ENCODE measurements around the gene DHX35.
A peak's percentile ranks its signal among the peaks of the same experiment; 100 is the strongest.

Gene DHX35

DNA sequence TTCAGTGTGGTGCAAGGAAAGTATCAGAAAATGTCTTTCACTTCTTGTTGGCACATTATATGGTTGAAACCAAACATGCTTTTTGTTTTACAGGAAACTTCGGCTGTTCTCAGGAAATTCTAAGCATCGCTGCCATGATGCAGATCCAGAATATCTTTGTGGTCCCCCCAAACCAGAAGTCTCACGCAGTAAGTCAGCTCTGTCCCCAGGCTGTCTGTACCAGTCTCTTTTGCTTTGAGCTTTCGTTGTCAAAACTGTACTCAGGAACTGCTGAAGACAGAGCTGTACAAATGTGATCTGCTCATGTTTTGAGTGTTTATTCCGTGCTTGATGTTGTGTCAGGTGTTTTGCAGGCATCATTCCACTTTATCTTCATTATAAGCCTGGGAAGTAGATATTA, 59.6 kb downstream of the DHX35 start:
- no peak for DNase-seq (ENCODE audit: low spot score)

DNA sequence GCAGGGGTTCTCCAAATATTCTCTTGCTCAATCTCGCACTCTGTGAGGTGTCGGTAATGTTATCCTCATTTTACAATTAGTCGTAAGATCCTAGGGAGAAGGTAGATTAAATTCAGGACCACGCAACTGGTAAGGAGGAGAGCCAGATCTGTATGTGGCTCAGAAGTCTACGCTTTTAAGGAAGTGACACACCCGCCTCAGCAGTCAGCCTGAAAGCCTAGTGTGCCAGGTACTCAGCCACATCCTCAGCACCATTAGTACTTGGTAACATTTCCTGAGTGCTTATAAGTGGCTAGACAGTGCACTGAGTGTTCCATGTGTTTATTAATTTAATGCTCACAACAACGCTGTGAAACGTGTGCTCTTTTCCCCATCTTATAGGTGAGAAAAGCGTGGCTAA, 63.7 kb downstream of the DHX35 start:
- no peak for DNase-seq (ENCODE audit: low spot score)

DNA sequence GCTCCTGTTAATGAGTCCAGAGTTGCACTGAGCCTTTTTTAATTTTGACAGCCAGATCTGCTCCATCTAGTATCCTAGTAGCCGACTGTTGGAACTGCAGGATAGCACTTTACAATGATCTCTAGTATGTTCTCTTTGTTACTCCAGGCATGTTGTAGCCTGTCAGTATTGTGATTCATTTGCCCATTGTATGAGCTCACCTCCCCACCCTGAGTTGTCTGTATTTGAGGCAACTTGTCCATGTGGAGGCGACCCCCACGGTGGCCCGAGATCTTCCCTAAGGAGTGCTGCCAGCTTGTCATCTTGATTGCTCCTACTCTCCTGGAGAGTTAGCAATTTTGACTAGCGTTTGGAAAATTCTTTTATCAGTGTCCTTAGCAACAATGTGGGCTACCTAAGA, 67.2 kb downstream of the DHX35 start:
- DNase-seq (ENCODE audit: low spot score): no peak

DNA sequence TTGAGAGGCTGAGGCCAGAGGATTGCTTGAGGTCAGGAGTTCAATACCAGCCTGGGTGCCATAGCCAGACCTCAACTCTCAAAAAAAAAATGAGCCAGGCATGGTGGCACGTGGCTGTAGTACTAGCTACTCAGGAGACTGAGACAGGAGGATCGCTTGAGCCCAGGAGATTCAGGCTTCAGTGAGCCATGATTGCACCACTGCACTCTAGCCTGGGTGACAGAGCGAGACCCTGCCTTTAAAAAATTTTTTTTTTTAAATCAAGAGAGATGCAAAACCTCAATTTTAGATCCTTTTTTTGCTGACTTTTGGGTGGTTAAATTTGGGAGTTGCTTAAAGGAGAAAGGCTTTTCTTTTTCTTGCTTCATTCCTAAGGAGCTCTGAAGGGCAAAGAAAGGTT, 70.9 kb downstream of the DHX35 start:
- DNase-seq (ENCODE audit: low spot score): no peak

DNA sequence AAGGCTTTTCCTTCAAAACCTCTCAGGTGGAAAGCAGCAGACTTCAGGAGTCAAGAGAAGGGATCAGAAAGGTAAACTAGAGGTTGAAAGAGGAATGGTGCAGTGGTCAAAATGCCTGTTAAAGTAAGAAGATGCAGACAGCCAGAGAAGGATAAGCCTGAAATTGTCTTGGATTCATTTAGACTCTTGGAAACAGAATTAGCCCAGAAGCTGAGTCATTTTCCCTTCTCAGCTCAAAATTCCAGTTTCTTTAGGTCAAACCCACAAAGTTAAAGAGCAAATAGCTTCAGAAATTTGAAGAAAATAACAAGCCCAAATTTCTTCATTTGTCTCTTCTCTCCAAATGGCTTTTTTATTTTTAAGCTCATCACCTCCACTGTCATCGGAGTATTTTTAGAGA, 73.9 kb downstream of the DHX35 start:
- DNase-seq (ENCODE audit: low spot score): no peak

DNA sequence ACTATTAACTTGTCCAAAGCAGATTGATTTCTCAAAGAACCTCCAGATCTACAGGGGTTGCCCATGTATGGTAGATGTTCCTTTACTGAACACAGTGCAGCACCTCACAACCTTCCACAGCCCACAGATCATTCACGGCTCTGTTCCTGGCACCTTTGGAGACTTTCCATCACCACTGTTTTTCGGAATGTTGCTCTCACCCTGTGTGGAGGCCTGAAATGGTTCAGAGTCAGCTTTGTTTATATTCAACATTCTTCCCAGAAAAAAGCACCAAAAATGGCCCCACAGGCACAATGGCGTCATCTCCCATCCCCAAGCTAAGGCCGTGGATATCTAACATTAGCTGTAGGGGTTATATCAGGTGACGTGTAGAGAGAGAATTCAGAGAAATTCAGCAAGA, 74.7 kb downstream of the DHX35 start:
- no peak for DNase-seq (ENCODE audit: low spot score)

DNA sequence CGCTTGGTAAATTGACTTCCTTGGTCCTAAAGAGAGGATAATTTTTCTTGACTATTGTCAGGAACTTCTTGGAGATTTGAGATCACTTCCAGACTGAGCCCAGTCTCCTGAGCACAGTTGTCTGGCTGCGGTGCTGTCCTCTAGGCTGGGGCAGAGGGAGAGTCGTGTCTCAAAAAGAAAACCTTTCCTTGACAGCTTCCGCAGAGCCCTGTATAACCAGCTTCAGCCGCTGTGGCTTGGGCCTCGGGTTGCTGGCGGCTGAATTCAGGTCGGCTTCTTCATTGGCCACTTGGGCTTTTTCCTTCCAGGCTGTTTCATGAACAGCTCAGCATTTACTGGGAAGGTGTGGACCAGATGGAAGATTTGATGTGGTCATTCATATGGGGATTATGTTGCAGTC, 75.9 kb downstream of the DHX35 start:
- DNase-seq (ENCODE audit: low spot score): no peak

DNA sequence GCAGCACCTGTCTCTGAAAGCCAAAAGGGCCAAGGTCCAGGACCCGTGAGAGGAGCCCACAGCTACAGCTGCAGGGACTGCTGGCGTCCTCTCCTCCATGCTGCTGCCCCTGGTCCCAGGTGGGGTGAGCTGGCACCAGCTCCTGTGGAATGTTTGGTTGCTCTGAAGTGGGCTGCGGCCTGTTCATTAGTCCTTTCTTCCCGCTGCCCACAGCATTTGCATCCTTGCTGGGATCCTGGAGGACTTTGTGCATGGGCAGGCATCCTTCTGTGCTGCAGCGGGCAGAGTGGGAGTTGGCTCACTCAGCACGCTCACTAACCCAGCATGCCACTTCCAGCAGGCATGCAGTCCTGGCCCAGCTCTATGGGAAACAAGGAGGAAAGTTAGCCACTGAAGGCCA, 76.4 kb downstream of the DHX35 start:
- DNase-seq (ENCODE audit: low spot score): no peak

DNA sequence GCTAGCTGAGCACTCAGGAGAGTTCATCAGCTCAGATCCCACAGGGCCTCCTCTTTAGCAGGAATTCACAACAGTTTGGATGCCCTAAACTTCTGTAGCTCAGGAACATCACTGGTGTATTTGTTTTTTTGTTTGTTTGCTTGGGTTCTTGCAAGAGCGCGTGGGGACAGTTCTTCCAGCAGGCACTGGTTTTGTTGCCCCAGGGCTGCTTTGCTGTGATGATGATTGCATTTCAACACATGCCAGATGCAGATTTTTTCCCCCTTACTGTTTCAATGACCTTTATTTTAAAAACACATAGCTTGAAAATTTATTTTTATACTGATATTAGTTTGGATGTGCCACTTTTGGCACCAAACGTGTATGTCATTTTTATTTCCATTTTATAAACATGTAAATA, 77.1 kb downstream of the DHX35 start:
- no peak for DNase-seq (ENCODE audit: low spot score)

DNA sequence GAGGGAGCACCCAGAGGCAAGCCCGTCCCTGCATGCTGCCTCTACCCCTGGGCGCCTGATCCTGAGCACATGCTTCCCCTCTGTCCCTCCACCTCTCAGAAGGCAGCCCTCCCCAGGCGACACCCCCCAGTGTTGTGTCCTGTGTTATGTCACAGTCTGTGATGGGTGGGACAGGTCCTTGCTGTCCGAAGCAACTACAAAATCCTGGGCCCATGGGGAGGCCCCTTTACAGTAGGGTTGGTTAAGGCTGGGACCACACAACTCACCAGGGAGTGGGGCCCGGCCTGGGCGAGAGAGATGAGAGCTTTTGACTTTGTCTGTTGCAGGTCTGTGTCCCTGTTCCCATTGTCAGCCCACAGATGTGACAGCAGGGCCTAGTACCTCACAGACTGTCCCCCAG, 78.0 kb downstream of the DHX35 start:
- no peak for DNase-seq (ENCODE audit: low spot score)

DNA sequence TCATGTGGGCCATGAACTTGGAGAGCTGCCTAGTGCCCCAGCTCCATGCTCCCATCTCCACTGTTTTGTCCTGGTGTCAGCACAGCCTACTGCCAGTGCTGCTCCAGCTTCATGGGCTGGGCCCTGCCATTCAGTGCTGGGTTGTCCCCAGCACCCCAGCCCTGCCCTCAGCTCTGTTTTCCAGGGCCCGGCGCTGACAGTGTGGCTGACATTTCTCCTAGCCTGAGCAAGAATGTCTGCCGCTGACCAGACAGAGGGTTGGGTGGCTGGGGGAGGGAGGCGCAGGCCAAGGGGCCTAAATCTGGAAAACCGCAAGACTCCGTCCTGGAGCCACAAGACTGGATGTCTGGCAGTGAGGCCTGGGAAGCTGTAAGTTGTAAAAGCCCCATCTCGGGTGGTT, 78.9 kb downstream of the DHX35 start:
- no peak for DNase-seq (ENCODE audit: low spot score)

DNA sequence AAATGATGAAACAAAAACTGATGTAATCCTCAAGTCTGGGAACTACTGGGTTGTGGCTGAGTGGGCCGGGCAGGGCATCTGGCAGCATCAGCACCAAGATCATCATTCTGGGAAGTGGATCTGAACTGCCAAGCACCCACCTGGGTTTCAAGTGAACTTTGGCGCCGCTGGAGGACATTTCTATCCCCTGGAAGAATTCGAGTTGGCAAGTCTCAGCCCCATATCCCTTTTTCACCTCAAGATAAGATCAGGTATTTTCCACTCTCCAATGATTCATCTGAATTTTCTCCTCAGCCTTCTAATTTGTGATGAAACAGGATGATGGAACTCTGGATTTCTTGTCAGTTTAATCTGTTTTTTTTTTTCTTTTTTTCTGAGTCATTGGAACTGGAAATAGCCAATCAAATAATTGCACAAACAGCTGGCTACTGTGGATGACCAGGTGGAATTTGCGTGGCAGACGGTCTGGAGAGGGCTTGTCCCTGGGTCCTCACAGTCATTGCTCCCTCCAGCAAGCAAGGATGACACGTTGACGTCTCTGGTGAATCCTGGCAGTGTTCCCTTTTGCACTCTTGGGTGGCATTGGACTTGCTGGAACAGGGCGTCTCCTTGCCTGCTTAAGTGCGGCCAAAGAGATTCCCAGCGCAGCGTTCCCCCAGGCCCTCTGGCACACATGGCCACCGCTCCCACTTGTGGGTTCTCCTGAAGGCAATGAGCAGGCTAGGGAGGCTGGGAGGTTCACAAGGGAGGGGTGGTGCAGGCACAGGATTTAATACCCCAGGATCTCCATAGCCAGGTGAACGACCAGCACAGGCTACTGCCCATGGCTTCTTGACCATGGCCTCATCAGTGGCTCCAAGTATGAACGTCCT, 80.4 kb downstream of the DHX35 start:
- DNase-seq (ENCODE audit: low spot score): no peak

DNA sequence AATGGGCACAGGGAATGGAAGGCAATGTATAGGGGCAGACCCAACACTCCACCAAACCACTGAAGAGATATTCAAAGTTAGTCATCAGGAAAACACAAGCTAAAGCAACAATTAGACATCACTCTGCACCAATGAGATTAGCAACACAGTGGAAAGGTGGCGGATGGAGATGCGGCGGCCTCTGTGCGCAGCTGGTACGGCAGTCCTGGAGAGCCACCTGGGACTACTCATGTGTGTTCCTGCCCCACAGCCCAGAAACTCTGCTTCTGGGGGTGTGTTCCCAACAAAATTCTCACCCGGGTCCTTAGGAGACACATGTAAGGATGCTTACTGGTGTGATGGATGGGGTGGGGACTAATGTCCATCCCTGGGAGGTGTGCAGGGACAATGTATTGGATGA, 82.4 kb downstream of the DHX35 start:
- DNase-seq (ENCODE audit: low spot score): no peak

DNA sequence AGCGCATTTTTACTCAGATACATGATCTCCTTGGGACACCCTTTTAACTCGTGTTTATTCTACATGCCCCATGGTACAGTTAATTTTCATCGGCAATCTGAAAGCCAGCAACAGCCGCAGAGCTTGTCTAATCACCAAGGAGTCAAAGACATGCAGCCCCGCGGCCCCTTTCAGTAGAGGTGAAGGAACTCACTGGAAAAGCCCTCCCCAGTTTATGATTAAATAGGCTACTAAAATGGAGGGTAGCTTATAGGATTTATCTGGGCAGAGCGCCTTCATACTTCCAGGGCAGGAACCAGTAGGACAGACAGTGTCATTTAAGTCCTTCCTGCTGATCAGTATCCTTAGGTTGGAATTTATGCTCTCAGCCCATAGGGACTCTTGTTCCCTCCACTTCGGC, 83.5 kb downstream of the DHX35 start:
- no peak for DNase-seq (ENCODE audit: low spot score)

DNA sequence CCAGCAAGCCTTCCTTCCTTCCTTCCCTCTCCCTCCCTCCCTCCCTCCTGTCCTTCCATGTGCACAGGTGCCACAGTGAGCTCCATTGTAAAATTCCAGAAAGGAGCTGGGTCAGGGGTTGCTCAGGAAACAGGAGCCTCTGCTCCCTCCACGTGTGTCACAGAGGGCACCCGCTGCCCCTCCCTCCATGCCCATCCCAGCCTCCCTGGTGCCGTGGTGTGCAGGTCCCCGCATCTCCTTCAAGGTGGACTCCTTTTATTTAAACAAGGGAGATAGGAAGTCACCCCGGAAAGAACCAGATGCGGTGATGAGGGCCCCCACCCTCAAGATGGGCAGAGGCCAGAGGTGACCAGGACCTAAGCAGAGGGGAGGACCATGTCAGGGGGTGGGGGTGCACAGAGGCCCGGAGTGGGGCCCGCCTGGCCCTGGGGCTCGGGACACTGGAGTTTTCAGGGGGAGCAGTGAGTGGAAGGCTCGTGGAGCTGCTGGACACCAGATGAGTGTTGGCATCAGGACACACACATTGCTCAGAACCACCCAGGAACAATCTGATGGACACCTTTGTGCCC, 85.4 kb downstream of the DHX35 start:
- DNase-seq (ENCODE audit: low spot score): no peak

DNA sequence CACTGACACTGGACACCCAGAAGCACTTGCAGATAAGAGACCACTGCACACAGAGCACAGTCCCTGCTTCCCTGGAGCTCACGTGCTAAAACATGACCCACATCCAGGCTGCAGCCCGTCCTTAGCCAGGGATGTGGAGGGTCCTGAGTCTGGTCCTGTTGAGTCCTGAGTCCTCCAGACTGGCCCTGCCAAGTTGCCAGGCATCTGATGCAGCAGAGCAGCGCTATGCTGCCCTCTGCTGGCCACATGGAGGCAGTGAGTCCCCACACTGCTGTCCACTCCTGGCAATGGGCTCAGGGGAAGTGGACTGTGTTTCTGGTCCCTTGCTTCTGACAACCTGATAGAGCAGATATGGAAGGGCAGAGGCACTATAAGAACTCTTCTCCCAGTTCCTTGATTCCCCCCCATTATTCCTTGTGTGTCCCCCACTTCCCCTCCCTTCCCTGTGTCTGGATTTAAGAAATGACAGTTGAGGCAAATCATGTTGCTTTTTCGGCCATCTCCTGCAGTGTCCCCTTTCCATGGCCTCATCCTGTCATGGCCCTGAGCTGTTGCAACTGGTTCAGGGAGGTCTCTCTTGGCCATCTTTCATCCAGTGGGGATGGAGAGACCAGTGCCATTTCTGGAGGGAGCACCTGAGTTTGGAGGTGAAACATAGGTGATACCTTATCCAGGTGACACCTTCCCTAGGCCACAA, 86.0 kb downstream of the DHX35 start:
- peak; percentile 77 for DNase-seq (ENCODE audit: low spot score)

DNA sequence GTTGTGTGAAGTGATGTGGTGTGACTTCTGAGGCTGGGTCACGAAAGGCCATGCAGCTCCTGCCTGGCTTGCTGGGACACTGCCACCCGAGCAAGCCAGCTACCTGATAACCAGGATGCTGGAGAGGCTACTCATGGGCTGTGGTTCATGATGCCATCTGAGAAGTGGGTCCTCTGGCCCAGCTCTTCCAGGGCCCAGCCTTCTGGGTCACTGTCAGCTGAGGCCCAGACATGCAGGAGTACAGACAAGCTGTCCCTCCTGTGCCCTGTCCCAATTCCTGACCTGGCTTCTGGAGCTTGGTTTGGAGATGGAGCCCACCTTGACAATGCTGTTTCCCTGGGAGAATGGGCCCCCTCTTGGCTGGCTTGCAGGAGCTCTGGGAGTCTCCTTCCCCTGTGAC, 87.0 kb downstream of the DHX35 start:
- DNase-seq (ENCODE audit: low spot score): no peak

DNA sequence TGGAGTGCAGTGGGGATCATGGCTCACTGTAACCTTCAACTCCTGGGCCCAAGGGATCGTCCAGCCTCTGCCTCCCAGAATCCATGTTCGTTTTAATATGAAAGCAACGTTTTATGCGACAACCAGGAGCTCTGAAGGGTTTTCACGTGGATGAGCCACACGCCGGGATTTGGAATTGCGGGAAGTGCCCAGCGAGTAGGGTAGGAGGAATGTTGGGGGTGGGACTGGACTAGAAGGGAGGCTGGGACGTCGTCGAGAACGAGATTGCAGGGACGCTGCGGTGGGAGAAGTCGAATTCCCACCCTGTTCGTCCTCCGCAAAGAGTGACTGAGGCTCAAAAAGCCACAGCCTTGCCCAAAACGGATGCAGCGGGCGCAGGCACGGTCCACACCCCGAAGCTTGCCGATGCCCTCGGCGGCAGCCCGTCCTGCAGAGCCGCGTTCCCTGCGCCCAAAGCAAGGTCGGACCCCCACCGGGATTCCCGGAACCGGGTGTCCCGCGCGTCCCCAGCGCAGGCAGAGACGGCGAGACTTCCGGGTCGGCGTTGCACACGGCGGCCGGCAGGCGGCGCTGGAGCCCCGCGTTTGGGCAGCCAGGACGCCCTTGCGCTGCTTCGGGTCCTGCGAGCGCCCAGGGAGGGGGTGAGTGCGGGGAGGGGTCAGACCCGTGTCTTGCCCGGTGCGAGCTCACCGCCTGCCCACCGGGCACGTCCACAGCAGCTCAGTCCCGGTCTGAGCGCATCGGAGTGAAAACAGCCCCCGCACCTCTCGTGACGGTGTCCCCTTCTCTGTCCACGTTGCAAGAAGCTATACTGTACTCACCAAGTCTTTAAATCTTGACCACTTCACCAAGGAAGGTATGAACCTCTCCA, 87.8 kb downstream of the DHX35 start:
- peak; percentile 67 for DNase-seq (ENCODE audit: low spot score)

DNA sequence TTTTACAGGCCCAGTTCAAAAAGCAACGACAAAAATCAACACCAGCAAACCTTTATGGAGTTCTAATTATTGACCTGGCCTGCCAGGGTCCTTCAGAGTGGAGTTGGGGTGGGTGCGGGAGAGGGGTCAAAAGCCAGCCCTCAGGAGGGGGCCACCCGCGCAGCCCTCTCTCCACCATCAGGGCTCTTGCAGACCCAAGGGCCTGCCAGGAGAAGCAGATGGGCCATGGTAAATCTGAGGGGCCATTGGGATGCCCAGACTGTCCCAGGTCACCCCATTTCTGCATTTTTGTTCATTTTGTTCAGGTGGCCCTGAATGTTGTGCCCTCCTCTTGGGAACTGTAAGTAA, 88.4 kb downstream of the DHX35 start:
- no peak for DNase-seq (ENCODE audit: low spot score)

DNA sequence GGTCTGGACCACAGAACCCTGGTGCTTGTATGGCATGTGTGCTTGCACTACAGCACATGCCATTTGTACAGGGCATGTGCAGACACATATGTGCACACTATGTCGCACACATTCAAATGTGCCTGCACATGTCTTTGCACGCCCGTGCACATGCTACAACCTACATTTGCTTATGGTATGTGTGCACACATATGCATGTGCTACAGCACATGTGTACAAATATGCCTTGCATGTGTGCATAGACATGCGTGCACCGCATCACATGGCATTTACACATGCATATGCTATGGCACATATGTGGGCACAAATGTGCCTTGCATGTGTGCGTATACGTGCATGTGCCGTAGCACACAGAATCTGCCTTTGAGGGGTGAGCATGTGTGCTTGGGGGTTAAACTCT, 90.5 kb downstream of the DHX35 start:
- no peak for DNase-seq (ENCODE audit: low spot score)

DNA sequence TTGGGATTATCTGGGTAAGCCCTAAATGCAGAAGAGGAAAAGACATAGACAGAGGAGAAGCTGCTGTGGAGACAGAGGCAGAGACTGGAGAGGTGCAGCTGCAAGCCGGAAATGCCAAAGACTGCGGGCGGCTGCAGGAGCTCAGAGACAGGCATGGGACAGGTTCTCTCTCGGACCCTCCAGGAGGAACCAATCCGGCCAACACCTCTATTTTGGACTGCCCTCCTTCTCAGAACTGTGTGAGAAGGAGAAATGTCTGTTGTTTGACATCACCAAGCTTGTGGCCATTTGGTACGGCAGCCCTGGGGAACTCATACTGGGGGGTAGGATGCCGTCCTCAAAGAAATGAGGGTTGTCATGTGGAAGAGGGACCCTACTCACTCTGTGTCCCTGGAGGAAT, 95.0 kb downstream of the DHX35 start:
- DNase-seq (ENCODE audit: low spot score): no peak

DNA sequence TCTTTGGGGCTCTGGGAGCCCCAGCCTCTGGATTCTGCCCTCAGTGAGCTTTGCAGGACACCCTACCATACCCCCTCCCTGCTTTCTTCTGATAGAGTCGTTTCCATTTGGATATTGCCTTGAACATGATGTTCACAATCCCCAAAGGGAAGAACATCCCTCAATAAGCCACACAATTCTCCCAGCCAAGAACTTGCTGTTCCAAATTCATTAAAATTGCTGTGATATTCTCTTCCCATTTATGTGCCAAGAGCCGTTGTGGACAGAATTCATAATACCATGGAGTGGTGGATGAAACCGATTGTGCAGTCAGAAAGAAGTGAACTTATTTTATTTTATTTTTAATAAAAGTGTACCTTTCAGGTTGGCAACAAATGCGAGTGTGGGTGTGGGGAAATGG, 95.8 kb downstream of the DHX35 start:
- DNase-seq (ENCODE audit: low spot score): no peak

DNA sequence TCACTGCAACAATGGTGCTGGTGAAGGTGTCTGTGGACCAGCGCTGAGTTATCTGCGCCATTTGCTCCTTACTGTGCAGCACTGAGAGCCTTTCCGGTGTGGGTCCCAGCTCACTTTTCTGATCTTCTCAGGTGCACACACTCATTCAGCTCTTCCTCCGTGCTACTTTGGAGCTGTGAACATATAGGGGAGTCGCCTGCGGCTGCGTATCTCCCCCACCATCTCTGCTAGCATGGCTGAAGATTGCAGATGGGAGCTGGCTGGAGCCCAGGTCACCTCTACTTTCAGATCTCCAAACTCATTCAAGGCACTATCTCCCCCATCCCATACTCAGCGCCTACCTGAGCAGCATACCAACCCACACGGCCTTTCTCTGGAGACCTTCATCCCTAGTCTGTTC, 96.9 kb downstream of the DHX35 start:
- no peak for DNase-seq (ENCODE audit: low spot score)

All from globus pallidus (tissue), 1 donor.